RPMI7951 (cell line): ENCODE data around the gene MBIP. TPM values are rescaled to one million over a fixed set of nuclear protein-coding genes. Genes with fewer than 3 reads are reported as not detected.
A peak's percentile ranks its signal among the peaks of the same experiment; 100 is the strongest.

Source experiments
- DNase-seq: peaks from one replicate; pipeline ENCODE4 v3.0.0-alpha.2; 2012; ENCODE audit warnings: low read depth
- total RNA-seq: library from RNA; depleted of rRNA; stranded (reverse); fragments of >200 nt; shearing (Covaris generic); gene quantifications from 2 replicates; pipeline ENCODE4 v1.2.3, GENCODE V29; 2014

MBIP gene
- total RNA-seq, 1 experiment from 2014 or later = 17.4 TPM

GRCh38 chr14:36313206-36313605 lies 7.2 kb downstream of the MBIP start:
- no peak for DNase-seq

GRCh38 chr14:36306836-36307235 lies 13.6 kb downstream of the MBIP start:
- DNase-seq = no peak

GRCh38 chr14:36304895-36305294 lies 15.5 kb downstream of the MBIP start:
- DNase-seq = no peak

GRCh38 chr14:36303960-36304359 lies 16.5 kb downstream of the MBIP start:
- no peak for DNase-seq

GRCh38 chr14:36302823-36303222 lies 17.6 kb downstream of the MBIP start:
- DNase-seq = no peak

- DNase-seq = no peak
Observed at GRCh38 chr14:36301159-36301558, 19.3 kb downstream of the MBIP start.

- DNase-seq = no peak
Observed at GRCh38 chr14:36300337-36300736, 20.1 kb downstream of the MBIP start.

- no peak for DNase-seq
Observed at GRCh38 chr14:36295642-36296627, 24.5 kb downstream of the MBIP start.

GRCh38 chr14:36294543-36294942 lies 25.9 kb downstream of the MBIP start:
- no peak for DNase-seq

- DNase-seq = no peak
Observed at GRCh38 chr14:36293824-36294223, 26.6 kb downstream of the MBIP start.

GRCh38 chr14:36289954-36290353 lies 30.5 kb downstream of the MBIP start:
- no peak for DNase-seq

GRCh38 chr14:36288496-36288895 lies 31.9 kb downstream of the MBIP start:
- DNase-seq = no peak

- DNase-seq = no peak
Observed at GRCh38 chr14:36284971-36285595, 35.4 kb downstream of the MBIP start.

- DNase-seq = peak; percentile 4
Observed at GRCh38 chr14:36281309-36281708, 39.1 kb downstream of the MBIP start.

- DNase-seq = no peak
Observed at GRCh38 chr14:36279306-36280190, 40.9 kb downstream of the MBIP start.

- no peak for DNase-seq
Observed at GRCh38 chr14:36275741-36276140, 44.7 kb downstream of the MBIP start.

GRCh38 chr14:36271939-36272907 lies 48.2 kb downstream of the MBIP start:
- DNase-seq = no peak

GRCh38 chr14:36271222-36271621 lies 49.2 kb downstream of the MBIP start:
- no peak for DNase-seq

GRCh38 chr14:36270191-36270590 lies 50.2 kb downstream of the MBIP start:
- DNase-seq = no peak

GRCh38 chr14:36268121-36268520 lies 52.3 kb downstream of the MBIP start:
- no peak for DNase-seq

- no peak for DNase-seq
Observed at GRCh38 chr14:36264595-36264994, 55.8 kb downstream of the MBIP start.
